Heart left ventricle (tissue), 16 donors: Measurements from ENCODE around the gene BIN2. TPM values are rescaled to one million over a fixed set of nuclear protein-coding genes. Genes with fewer than 3 reads are reported as not detected.
A peak's percentile ranks its signal among the peaks of the same experiment; 100 is the strongest.
"Not testable (repeated sequence)": the region's sequence is repeated elsewhere in the genome, so short reads cannot be mapped to it uniquely, and the experiment has no call there.

Experiments
- ATAC-seq, 4 donors: fragments of 200-7000 bp; cut with Tn5 transposase; one replicate each; pipeline ENCODE4 v1.9.1; 2020 to 2022; ENCODE audit warnings: moderate library complexity in 4 of 4, mild to moderate bottlenecking in 3 of 4, moderate number of reproducible peaks in 1 of 4
- DNase-seq, 5 donors: peaks; one replicate each; pipeline ENCODE4 v3.0.0-alpha.2; 2020
- H3K27ac ChIP-seq, 12 donors: fragments of 200-600 bp; sonication (generic) in 4 of 12; one replicate each; pipeline versions ENCODE4 v1.5.0 to v1.8.0; 2016 to 2022; ENCODE audit warnings: mild to moderate bottlenecking in 2 of 12
- H3K27me3 ChIP-seq, 9 donors: fragments of 200-600 bp; sonication (generic) in 2 of 9; one replicate each; pipeline versions ENCODE4 v1.5.1 to v1.8.0; 2016 to 2022; ENCODE audit warnings: mild to moderate bottlenecking in 3 of 9
- H3K36me3 ChIP-seq, 9 donors: fragments of 200-600 bp; sonication (generic) in 2 of 9; one replicate each; pipeline versions ENCODE4 v1.5.0 to v1.8.0; 2018 to 2022; ENCODE audit warnings: mild to moderate bottlenecking in 2 of 9
- H3K4me1 ChIP-seq, 12 donors: fragments of 200-600 bp; sonication (generic) in 4 of 12; one replicate each; pipeline versions ENCODE4 v1.5.0 to v1.8.0; 2016 to 2022; ENCODE audit warnings: mild to moderate bottlenecking in 3 of 12
- H3K4me3 ChIP-seq, 12 donors: fragments of 200-600 bp; sonication (generic) in 4 of 12; one replicate each; pipeline versions ENCODE4 v1.5.0 to v1.8.0; 2017 to 2022; ENCODE audit warnings: mild to moderate bottlenecking in 9 of 12, moderate library complexity in 4 of 12
- H3K9me3 ChIP-seq, 12 donors: fragments of 200-600 bp; sonication (generic) in 4 of 12; one replicate each; pipeline versions ENCODE4 v1.5.0 to v1.8.0; 2016 to 2022; ENCODE audit warnings: mild to moderate bottlenecking in 1 of 12
- CTCF ChIP-seq, 12 donors: fragments of 200-600 bp; sonication (generic) in 4 of 12; IDR thresholded peaks; one replicate each; pipeline versions ENCODE4 v1.5.0 to v1.8.0; 2018 to 2022; ENCODE audit warnings: antibody characterized with exemption in 12 of 12, mild to moderate bottlenecking in 5 of 12
- POLR2A ChIP-seq, 2 donors: fragments of 450-650 bp; IDR thresholded peaks; one replicate each; pipeline ENCODE4 v1.6.1; 2017; ENCODE audit warnings: antibody characterized with exemption in 2 of 2, mild to moderate bottlenecking in 2 of 2, moderate library complexity in 2 of 2
- WGBS, 4 donors: extraction: QIAGEN DNeasy Blood & Tissue Kit in 2 of 4; methylation state at CpG; one replicate each; pipeline versions ENCODE4 v1.1.5 to v1.1.7; 2013 to 2018; 5-methylcytosine and 5-hydroxymethylcytosine counted together
- intact Hi-C, 10 donors: fragments of 100-400 bp; cut with DNase I; formaldehyde crosslinking; loops; one replicate each; pipeline versions ENCODE4 v1.11.1 to v1.14.2; 2022
- polyA plus RNA-seq, 2 donors: library from polyadenylated mRNA; stranded (reverse); fragments of 200-250 nt; gene quantifications; one replicate each; pipeline ENCODE4 v1.2.3, GENCODE V29; 2013
- total RNA-seq, 9 donors: library from RNA; depleted of rRNA in 2 of 9; stranded (reverse); fragments of >200 nt in 2 of 9; fragmentation: NEBNext Ultra II Directional in 3 of 9; extraction: Animal tissue kit (Norgen Biotek cat#: 25700) in 3 of 9; gene quantifications; one replicate each; pipeline versions ENCODE4 v1.1.0 to v1.2.4, GENCODE V29; 2016 to 2023
- donor health status: ischemic (EF 13 %, LVEDD 7.1; RV severe dilation, severe dysfunction).
- donor health status: healthy with polysubstance abuse.
- donor health status: DM: no; HTN: yes; CAD: no.
- donor health status: DM: no; HTN: no; CAD: no.
- donor health status: ischemic (EF 25% LVEDD 6.9; RV normal size, moderate dysfunction).
- donor health status: ischemic (EF 25% LVEDD 5.7; RV mildly dilated, moderate dysfunction).
- donor health status: healthy.
- donor health status: DM: yes; HTN: yes; CAD: no.
- donor health status: ischemic (EF 35%, LVEDD 5.7; RV mildly dilated, moderate dysfunction).
- donor health status: nonischemic (EF 11% LVEDD 7.7; RV severe dilation, severe dysfunction).
- donor health status: DM: yes; HTN: yes; CAD: no.
- donor health status: PGD.
- donor health status: ischemic (EF 29% LVEDD 5.4; RV normal size, mild dysfunction).
- donor health status: nonischemic (EF 23%, LVEDD 6.1; RV moderate dilation, normal function).

Gene BIN2
- total and polyA plus RNA-seq, 11 donors = 0.72 to 23.8 (median 1.6) TPM

- WGBS, 4 donors = 94 to 96% (median 95%) methylated on average over 5 of the region's 5 CpGs
- DNase-seq = no peak
- Histone ChIP-seq H3K9me3 (no peaks in the 10 kb centered on the region), H3K4me1 (peaks cover 0 to 5% (median 0%) of the 10 kb centered on the region in 12 donors), H3K27me3 (no peaks in the 10 kb centered on the region), H3K27ac (no peak overlapping the region), H3K36me3 (no peaks in the 10 kb centered on the region), H3K4me3 (no peak overlapping the region)
- no peak for TF ChIP-seq CTCF (IDR thresholded peaks at IDR 0.05)
- no peak for TF ChIP-seq POLR2A (IDR thresholded peaks at IDR 0.05)
- intact Hi-C loops = no loop called here
- no peak for ATAC-seq
Observed at GRCh38 chr12:51264297-51264696, 59.7 kb downstream of the BIN2 start.

GRCh38 chr12:51263341-51263740, 60.6 kb downstream of the BIN2 start:
- intact Hi-C loops = no loop called here
- WGBS, 4 donors = 95 to 100% (median 97%) methylated on average over 3 of the region's 3 CpGs

GRCh38 chr12:51262758-51263177, 61.2 kb downstream of the BIN2 start:
- no peaks in the 10 kb centered on the region for H3K4me1 ChIP-seq
- WGBS, 4 donors = 64 to 84% (median 76%) methylated on average over 7 of the region's 7 CpGs
- intact Hi-C loops = no loop called here
- H3K36me3 ChIP-seq = no peaks in the 10 kb centered on the region
- H3K9me3 ChIP-seq = no peaks in the 10 kb centered on the region
- TF ChIP-seq CTCF (IDR thresholded peaks at IDR 0.05) (peak in 5 of 12 donors; percentile 10 to 37 (median 19)), POLR2A (IDR thresholded peaks at IDR 0.05) (no peak)
- peak in 1 of 4 donors; percentile 42 for ATAC-seq
- no peaks in the 10 kb centered on the region for H3K27me3 ChIP-seq
- H3K4me3 ChIP-seq = no peak overlapping the region
- no peak overlapping the region for H3K27ac ChIP-seq
- DNase-seq = no peak

More at GRCh38 chr12:51263341-51263740, 60.6 kb downstream of the BIN2 start:
- TF ChIP-seq POLR2A (IDR thresholded peaks at IDR 0.05) = no peak
- no peak for TF ChIP-seq CTCF (IDR thresholded peaks at IDR 0.05)
- no peak for ATAC-seq
- Histone ChIP-seq H3K4me1 (no peaks in the 10 kb centered on the region), H3K36me3 (no peaks in the 10 kb centered on the region), H3K27ac (no peak overlapping the region), H3K27me3 (no peaks in the 10 kb centered on the region), H3K9me3 (no peaks in the 10 kb centered on the region), H3K4me3 (no peak overlapping the region)
- DNase-seq = no peak

- intact Hi-C loops, H3K36me3 ChIP-seq, H3K27me3 ChIP-seq, H3K4me1 ChIP-seq, DNase-seq, H3K27ac ChIP-seq, H3K9me3 ChIP-seq, ATAC-seq, H3K4me3 ChIP-seq: not testable (repeated sequence)
- 96 to 98% (median 97%) methylated on average over 1 of the region's 1 CpG for WGBS, 4 donors
Observed at GRCh38 chr12:51259600-51259999, 64.4 kb downstream of the BIN2 start.

- intact Hi-C loops = no loop called here
- ATAC-seq = no peak
- Histone ChIP-seq H3K4me3 (no peak overlapping the region), H3K27ac (no peak overlapping the region), H3K36me3 (no peaks in the 10 kb centered on the region), H3K4me1 (no peaks in the 10 kb centered on the region), H3K27me3 (no peaks in the 10 kb centered on the region), H3K9me3 (no peaks in the 10 kb centered on the region)
- DNase-seq = no peak
- no peak for TF ChIP-seq POLR2A (IDR thresholded peaks at IDR 0.05)
- TF ChIP-seq CTCF (IDR thresholded peaks at IDR 0.05) = no peak
- 87 to 92% (median 88%) methylated on average over 4 of the region's 4 CpGs for WGBS, 4 donors
Observed at GRCh38 chr12:51254536-51254935, 69.4 kb downstream of the BIN2 start.
